H1 (cell line): ENCODE data around the gene ACACA.

Experiments
- CREB1 ChIP-seq: IDR thresholded peaks from 2 replicates; pipeline ENCODE4 v1.6.1; 2012; ENCODE audit warnings: inconsistent platforms
- CTCF ChIP-seq, 3 experiments: IDR thresholded peaks; 1 replicate in 2 of 3; 2 replicates in 1 of 3; pipeline versions ENCODE4 v1.5.1 to v1.6.1; 2011; ENCODE audit warnings: low read length in 3 of 3, mild to moderate bottlenecking in 3 of 3, inconsistent platforms in 2 of 3, low read depth in 1 of 3, moderate library complexity in 1 of 3; ENCODE audit not compliant: insufficient read depth in 1 of 3; ENCODE audit errors: control extremely low read depth in 1 of 3
- EP300 ChIP-seq, 2 experiments: IDR thresholded peaks; 1 replicate in 1 of 2; 2 replicates in 1 of 2; pipeline ENCODE4 v1.6.1; 2011 to 2012; ENCODE audit warnings: low read depth in 2 of 2, low read length in 2 of 2, mild to moderate bottlenecking in 2 of 2, borderline replicate concordance in 1 of 2, inconsistent platforms in 1 of 2, moderate library complexity in 1 of 2
- GABPA ChIP-seq: IDR thresholded peaks from 2 replicates; pipeline ENCODE4 v1.6.1; 2011; ENCODE audit warnings: mild to moderate bottlenecking, low read length, moderate library complexity, borderline replicate concordance; ENCODE audit not compliant: insufficient read depth
- JUN ChIP-seq: IDR thresholded peaks from 2 replicates; pipeline ENCODE4 v1.6.1; 2011; ENCODE audit warnings: low read depth, mild to moderate bottlenecking, improper control_type of control experiment, low read length
- MAX ChIP-seq: IDR thresholded peaks from 2 replicates; pipeline ENCODE4 v1.6.1; 2012; ENCODE audit warnings: inconsistent platforms
- PHF8 ChIP-seq: fragments of 200-600 bp; sonication (generic); conservative IDR thresholded peaks from 2 replicates; pipeline ENCODE4 v1.7.1; 2012; ENCODE audit warnings: low read depth, mild to moderate bottlenecking, inconsistent platforms, low read length, moderate library complexity
- POLR2A ChIP-seq, 2 experiments: IDR thresholded peaks; 1 replicate in 1 of 2; 2 replicates in 1 of 2; pipeline ENCODE4 v1.6.1; 2011; ENCODE audit warnings: low read depth in 2 of 2, low read length in 2 of 2, mild to moderate bottlenecking in 2 of 2; ENCODE audit errors: control extremely low read depth in 1 of 2
- POLR2AphosphoS5 ChIP-seq: IDR thresholded peaks from 2 replicates; pipeline ENCODE4 v1.6.1; 2011; ENCODE audit warnings: low read depth, low read length
- SIN3A ChIP-seq, 2 experiments: IDR thresholded peaks in 1 of 2; conservative IDR thresholded peaks in 1 of 2; 2 replicates each; pipeline ENCODE4 v1.6.1; 2011 to 2012; ENCODE audit warnings: low read length in 2 of 2, improper control_type of control experiment in 1 of 2, low read depth in 1 of 2, mild to moderate bottlenecking in 1 of 2
- SP1 ChIP-seq: IDR thresholded peaks from 2 replicates; pipeline ENCODE4 v1.6.1; 2011; ENCODE audit warnings: low read depth, low read length
- SRF ChIP-seq: IDR thresholded peaks from 2 replicates; pipeline ENCODE4 v1.6.1; 2011; ENCODE audit warnings: mild to moderate bottlenecking, low read depth, low read length, moderate library complexity
- TBP ChIP-seq: IDR thresholded peaks from 2 replicates; pipeline ENCODE4 v1.6.1; 2011; ENCODE audit warnings: low read depth, low read length, improper control_type of control experiment

GRCh38 chr17:37158290-37158689 lies 248.3 kb downstream of the ACACA start:
- TF ChIP-seq MAX, result no peak
- no peak for TF ChIP-seq SRF
- TF ChIP-seq PHF8, result no peak
- TF ChIP-seq POLR2A (IDR thresholded peaks at IDR 0.05; ENCODE audit: control extremely low read depth in 1 of 2, low read depth in 2 of 2, low read length in 2 of 2), result no peak
- TF ChIP-seq CTCF (IDR thresholded peaks at IDR 0.05; ENCODE audit: control extremely low read depth in 1 of 3, insufficient read depth in 1 of 3, low read depth in 1 of 3, low read length in 3 of 3), result no peak
- TF ChIP-seq EP300 (IDR thresholded peaks at IDR 0.05; ENCODE audit: borderline replicate concordance in 1 of 2, low read depth in 2 of 2, low read length in 2 of 2), result no peak
- no peak for TF ChIP-seq POLR2AphosphoS5
- no peak for TF ChIP-seq SP1
- no peak for TF ChIP-seq JUN
- TF ChIP-seq GABPA, result no peak
- TF ChIP-seq TBP, result no peak
- no peak for TF ChIP-seq CREB1
- TF ChIP-seq SIN3A (conservative IDR thresholded peaks at IDR 0.05 in 1 of 2, IDR thresholded peaks at IDR 0.05 in 1 of 2; ENCODE audit: low read depth in 1 of 2, low read length in 2 of 2), result no peak
